Tibial artery (tissue), 4 donors: Measurements from ENCODE around the gene MMP21.

Experiments
- DNase-seq, 2 donors: peaks; one replicate each; pipeline ENCODE4 v3.0.0-alpha.2; 2019
- H3K27ac ChIP-seq, 2 donors: fragments of 200-600 bp; sonication (generic) in 1 of 2; 1 replicate in 1 of 2; 2 replicates in 1 of 2; pipeline ENCODE4 v1.5.1; 2018 to 2019; ENCODE audit warnings: mild to moderate bottlenecking in 1 of 2
- H3K27me3 ChIP-seq, 2 donors: fragments of 200-600 bp; sonication (generic) in 1 of 2; one replicate each; pipeline versions ENCODE4 v1.5.1 to v1.6.0; 2016 to 2019
- H3K36me3 ChIP-seq, 3 donors: fragments of 200-600 bp; sonication (generic) in 2 of 3; one replicate each; pipeline ENCODE4 v1.5.1; 2016 to 2019; ENCODE audit warnings: mild to moderate bottlenecking in 2 of 3
- H3K4me1 ChIP-seq, 4 donors: fragments of 200-600 bp; sonication (generic) in 2 of 4; 1 replicate in 3 of 4; 2 replicates in 1 of 4; pipeline ENCODE4 v1.5.1; 2016 to 2019
- H3K4me3 ChIP-seq, 2 donors: fragments of 200-600 bp; sonication (generic) in 1 of 2; 1 replicate in 1 of 2; 2 replicates in 1 of 2; pipeline ENCODE4 v1.5.1; 2018 to 2019; ENCODE audit warnings: mild to moderate bottlenecking in 2 of 2
- H3K9me3 ChIP-seq, 3 donors: fragments of 200-600 bp; sonication (generic) in 1 of 3; one replicate each; pipeline ENCODE4 v1.5.1; 2016 to 2019
- CTCF ChIP-seq, 2 experiments: fragments of 200-600 bp in 1 of 2; fragments of 450-650 bp in 1 of 2; IDR thresholded peaks; one replicate each; pipeline ENCODE4 v1.5.1; 2017 to 2019; ENCODE audit warnings: antibody characterized with exemption in 2 of 2, mild to moderate bottlenecking in 1 of 2, moderate library complexity in 1 of 2
- intact Hi-C: fragments of 100-400 bp; cut with DNase I; formaldehyde crosslinking; loops from one replicate; pipeline ENCODE4 v1.15.0; 2023; ENCODE audit warnings: low total_unique reads

MMP21 gene

GRCh38 chr10:125721035-125721434, 54.6 kb downstream of the MMP21 start:
- no peaks in the 10 kb centered on the region for H3K9me3 ChIP-seq
- intact Hi-C loops: loop anchor here (10.0 kb wide), 1 partner anchor 104 kb away; the partner anchor contains the start of genes BCCIP and UROS
- no peak overlapping the region for H3K27ac ChIP-seq
- peaks cover 39 to 49% (median 43%) of the 10 kb centered on the region in 3 donors for H3K36me3 ChIP-seq
- H3K4me3 ChIP-seq: no peak overlapping the region
- TF ChIP-seq CTCF (IDR thresholded peaks at IDR 0.05): no peak
- DNase-seq: no peak
- peaks cover 0 to 18% (median 14%) of the 10 kb centered on the region in 4 donors for H3K4me1 ChIP-seq
- no peaks in the 10 kb centered on the region for H3K27me3 ChIP-seq

GRCh38 chr10:125720002-125720382, 55.6 kb downstream of the MMP21 start:
- no peak for DNase-seq
- intact Hi-C loops: loop anchor here (10.0 kb wide), 1 partner anchor 105 kb away; the partner anchor contains the start of genes BCCIP and UROS
- peaks cover 29 to 39% (median 35%) of the 10 kb centered on the region in 3 donors for H3K36me3 ChIP-seq
- no peak for TF ChIP-seq CTCF (IDR thresholded peaks at IDR 0.05)
- H3K4me3 ChIP-seq: peak overlapping the region; percentile 89 to 100
- H3K27ac ChIP-seq: peak overlapping the region; percentile 90 to 91
- H3K27me3 ChIP-seq: no peaks in the 10 kb centered on the region
- H3K4me1 ChIP-seq: peaks cover 0 to 18% (median 14%) of the 10 kb centered on the region in 4 donors
- H3K9me3 ChIP-seq: no peaks in the 10 kb centered on the region

- no peaks in the 10 kb centered on the region for H3K27me3 ChIP-seq
- peak within 1 kb of the TSS; percentile 89 to 100 for H3K4me3 ChIP-seq
- DNase-seq: peak; percentile 98 to 100
- TF ChIP-seq CTCF (IDR thresholded peaks at IDR 0.05): no peak
- H3K9me3 ChIP-seq: no peaks in the 10 kb centered on the region
- peak within 1 kb of the TSS; percentile 90 to 91 for H3K27ac ChIP-seq
- H3K4me1 ChIP-seq: peaks cover 0 to 18% (median 14%) of the 10 kb centered on the region in 4 donors
- H3K36me3 ChIP-seq: peaks cover 23 to 33% (median 30%) of the 10 kb centered on the region in 3 donors
- intact Hi-C loops: loop anchor here (5.0 to 10.0 kb wide), 3 partner anchors 105 to 725 kb away; partner anchors contain the start of genes BCCIP and UROS
Measured at GRCh38 chr10:125719173-125720001, 56.2 kb downstream of the MMP21 start, which contains the start of gene EDRF1. Gene EDRF1 (plus strand): TSS chr10:125719709. CDS start chr10:125719808, 99 bp downstream.
